Endodermal cell (in vitro differentiated cells): Measurements from ENCODE around the gene PSTPIP2. TPM values are rescaled to one million over a fixed set of nuclear protein-coding genes. Genes with fewer than 3 reads are reported as not detected.
A peak's percentile ranks its signal among the peaks of the same experiment; 100 is the strongest.

Experiments used
- DNase-seq: peaks from one replicate; pipeline ENCODE4 v3.0.0-alpha.2; 2017
- H3K27ac ChIP-seq: 2 replicates; pipeline ENCODE4 v1.5.1; 2013; ENCODE audit warnings: mild to moderate bottlenecking, low read depth, low read length, moderate library complexity
- H3K27me3 ChIP-seq: 2 replicates; pipeline ENCODE4 v1.6.1; 2013; ENCODE audit warnings: mild to moderate bottlenecking, low read length, moderate library complexity; ENCODE audit not compliant: insufficient read depth, control insufficient read depth, poor library complexity, severe bottlenecking
- H3K36me3 ChIP-seq: 2 replicates; pipeline ENCODE4 v1.7.0; 2013; ENCODE audit warnings: mild to moderate bottlenecking, low read length, moderate library complexity; ENCODE audit not compliant: control insufficient read depth, insufficient read depth
- H3K4me1 ChIP-seq: one replicate; pipeline ENCODE4 v1.7.0; 2013; ENCODE audit warnings: low read length; ENCODE audit not compliant: control insufficient read depth, insufficient read depth
- H3K4me3 ChIP-seq: 2 replicates; pipeline ENCODE4 v1.5.1; 2013; ENCODE audit warnings: mild to moderate bottlenecking, low read length, moderate library complexity
- H3K9ac ChIP-seq: 2 replicates; pipeline ENCODE4 v1.6.1; 2013; ENCODE audit warnings: mild to moderate bottlenecking, low read length, moderate library complexity; ENCODE audit not compliant: poor library complexity, severe bottlenecking; ENCODE audit errors: extremely low read depth
- H3K9me3 ChIP-seq: 2 replicates; pipeline ENCODE4 v1.6.1; 2013; ENCODE audit warnings: mild to moderate bottlenecking, low read length, moderate library complexity; ENCODE audit not compliant: control insufficient read depth
- H3K27ac Mint-ChIP-seq: 2 replicates; pipeline ENCODE4 v1.8.0; 2020; ENCODE audit warnings: mixed read lengths
- H3K27me3 Mint-ChIP-seq: 2 replicates; pipeline ENCODE4 v1.8.0; 2021; ENCODE audit warnings: mild to moderate bottlenecking, mixed read lengths; ENCODE audit not compliant: insufficient read depth
- H3K36me3 Mint-ChIP-seq: 2 replicates; pipeline ENCODE4 v1.8.0; 2020; ENCODE audit warnings: low read depth, mixed read lengths
- H3K4me1 Mint-ChIP-seq: 2 replicates; pipeline ENCODE4 v1.8.0; 2020; ENCODE audit warnings: mixed read lengths
- H3K4me3 Mint-ChIP-seq: 2 replicates; pipeline ENCODE4 v1.8.0; 2020; ENCODE audit warnings: mild to moderate bottlenecking, moderate library complexity, mixed read lengths
- H3K9me3 Mint-ChIP-seq: 2 replicates; pipeline ENCODE4 v1.8.0; 2020; ENCODE audit warnings: mild to moderate bottlenecking, mixed read lengths
- CTCF ChIP-seq: fragments of 200-600 bp; sonication (generic); conservative IDR thresholded peaks from 2 replicates; pipeline ENCODE4 v1.5.0; 2021; ENCODE audit warnings: antibody characterized with exemption, mild to moderate bottlenecking
- WGBS, 2 experiments: methylation state at CpG; one replicate each; pipeline versions ENCODE4 v1.1.5 to v1.1.7; 2013; ENCODE audit warnings: missing lambda C conversion rate in 2 of 2, mixed read lengths in 1 of 2; ENCODE audit not compliant: insufficient coverage in 1 of 2, insufficient read length in 1 of 2; 5-methylcytosine and 5-hydroxymethylcytosine counted together
- total RNA-seq, 2 donors: library from RNA; stranded (reverse); fragmentation: NEBNext Ultra II Directional in 1 of 2; extraction: Animal tissue kit (Norgen Biotek cat#: 25700) in 1 of 2; gene quantifications; 2 replicates in 1 of 2; 3 replicates in 1 of 2; pipeline ENCODE4 v1.2.1, GENCODE V29; 2021

PSTPIP2 gene
- total RNA-seq, 2 donors from 2014 or later, result 10.6 to 10.8 TPM

- Histone ChIP-seq H3K4me3 (no peak overlapping the region), H3K27me3 (no peaks in the 10 kb centered on the region), H3K4me1 (no peaks in the 10 kb centered on the region), H3K9me3 (no peaks in the 10 kb centered on the region), H3K36me3 (no peaks in the 10 kb centered on the region), H3K9ac (no peak overlapping the region), H3K27ac (no peak overlapping the region)
- Mint-ChIP-seq H3K4me1 (peaks cover 11% of the 10 kb centered on the region), H3K36me3 (no peaks in the 10 kb centered on the region), H3K27me3 (no peaks in the 10 kb centered on the region), H3K27ac (no peak overlapping the region), H3K4me3 (no peak overlapping the region), H3K9me3 (peaks cover 6% of the 10 kb centered on the region)
- no peak for DNase-seq
- no peak for TF ChIP-seq CTCF
- 90 to 94% methylated on average over 2 of the region's 2 CpGs for WGBS, 2 experiments
Measured at GRCh38 chr18:46046688-46047087, 25.4 kb downstream of the PSTPIP2 start.

DNA sequence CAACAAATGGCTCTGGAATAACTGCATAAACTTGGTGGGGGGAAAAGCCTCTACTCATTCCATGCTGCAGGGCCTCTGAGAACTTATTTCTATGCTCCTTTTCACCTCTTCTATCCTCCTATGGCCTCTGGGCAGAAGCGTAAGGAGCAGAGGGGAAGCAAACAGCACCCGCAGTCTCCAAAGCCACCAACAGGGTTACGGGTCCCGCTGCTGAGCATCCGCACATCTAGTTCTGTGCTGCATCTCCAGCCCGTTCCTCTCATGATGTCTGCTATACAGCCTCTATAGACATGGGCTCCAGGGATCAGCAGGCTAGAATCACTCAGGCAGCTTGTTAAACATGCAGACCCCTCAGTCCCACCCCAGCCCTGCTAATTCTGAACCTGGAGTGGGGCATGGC lies 25.9 kb downstream of the PSTPIP2 start:
- no peaks in the 10 kb centered on the region for H3K27me3 ChIP-seq
- Mint-ChIP-seq H3K4me3 (no peak overlapping the region), H3K27ac (no peak overlapping the region), H3K36me3 (no peaks in the 10 kb centered on the region), H3K9me3 (peaks cover 6% of the 10 kb centered on the region), H3K4me1 (peaks cover 11% of the 10 kb centered on the region), H3K27me3 (no peaks in the 10 kb centered on the region)
- H3K9me3 ChIP-seq, result no peaks in the 10 kb centered on the region
- H3K36me3 ChIP-seq, result no peaks in the 10 kb centered on the region
- peak; percentile 68 for DNase-seq
- peak; percentile 63 for TF ChIP-seq CTCF
- no peak overlapping the region for H3K9ac ChIP-seq
- H3K27ac ChIP-seq, result no peak overlapping the region
- no peak overlapping the region for H3K4me3 ChIP-seq
- 87 to 91% methylated on average over 3 to 6 of the region's 6 CpGs for WGBS, 2 experiments
- no peaks in the 10 kb centered on the region for H3K4me1 ChIP-seq

GRCh38 chr18:46042571-46043123 lies 29.4 kb downstream of the PSTPIP2 start:
- no peak for DNase-seq
- 64 to 68% methylated on average over 3 of the region's 3 CpGs for WGBS, 2 experiments
- H3K4me3 ChIP-seq, result no peak overlapping the region

More at GRCh38 chr18:46042571-46043123, 29.4 kb downstream of the PSTPIP2 start:
- H3K27ac Mint-ChIP-seq, result no peak overlapping the region
- peak overlapping the region; percentile 30 for H3K27ac ChIP-seq
- H3K9me3 Mint-ChIP-seq, result peaks cover 6% of the 10 kb centered on the region
- peaks cover 29% of the 10 kb centered on the region for H3K4me1 Mint-ChIP-seq
- no peaks in the 10 kb centered on the region for H3K27me3 Mint-ChIP-seq
- no peak overlapping the region for H3K9ac ChIP-seq
- peaks cover 10% of the 10 kb centered on the region for H3K4me1 ChIP-seq
- no peaks in the 10 kb centered on the region for H3K27me3 ChIP-seq
- H3K36me3 Mint-ChIP-seq, result peaks cover 7% of the 10 kb centered on the region
- no peak overlapping the region for H3K4me3 Mint-ChIP-seq
- H3K36me3 ChIP-seq, result no peaks in the 10 kb centered on the region
- no peak for TF ChIP-seq CTCF
- H3K9me3 ChIP-seq, result no peaks in the 10 kb centered on the region
